Measurements from ENCODE around the gene OPCML.

The OPCML gene

DNA sequence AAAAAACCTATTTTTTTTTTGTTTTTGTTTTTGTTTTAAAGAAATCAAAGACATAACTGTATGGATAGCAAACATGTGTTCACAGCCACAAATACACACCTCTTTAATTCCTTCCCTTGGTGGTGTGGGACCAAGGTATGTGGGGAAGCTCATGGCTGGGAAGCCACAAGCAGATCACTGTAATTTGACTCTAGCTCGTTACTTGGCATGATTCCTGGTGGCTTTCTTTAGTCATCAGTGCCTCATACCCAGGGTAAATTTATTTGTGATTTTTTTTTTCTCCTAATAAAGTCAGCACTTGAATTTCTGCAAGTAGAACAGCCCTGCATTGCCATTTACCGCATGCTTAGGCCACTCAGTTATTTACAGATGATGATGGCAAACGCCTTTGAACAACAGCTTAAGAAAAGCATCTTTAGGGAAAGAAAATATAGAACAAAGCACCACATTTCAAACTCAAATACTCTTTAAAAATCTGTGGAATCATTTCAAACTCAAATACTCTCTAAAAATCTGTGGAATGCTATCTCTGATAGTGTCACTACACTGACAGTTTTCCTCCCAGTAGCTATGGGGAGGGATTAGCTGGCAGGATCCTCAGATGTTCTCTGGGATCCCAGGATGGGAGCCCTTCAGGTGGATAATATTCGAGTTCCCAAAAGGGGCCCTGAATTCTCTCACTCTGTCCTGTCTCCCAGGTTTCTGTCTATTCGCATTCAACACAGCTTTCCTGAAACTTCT, 687.2 kb downstream of the OPCML start:
- no peak for DNase-seq (ENCODE audit: low spot score)

DNA sequence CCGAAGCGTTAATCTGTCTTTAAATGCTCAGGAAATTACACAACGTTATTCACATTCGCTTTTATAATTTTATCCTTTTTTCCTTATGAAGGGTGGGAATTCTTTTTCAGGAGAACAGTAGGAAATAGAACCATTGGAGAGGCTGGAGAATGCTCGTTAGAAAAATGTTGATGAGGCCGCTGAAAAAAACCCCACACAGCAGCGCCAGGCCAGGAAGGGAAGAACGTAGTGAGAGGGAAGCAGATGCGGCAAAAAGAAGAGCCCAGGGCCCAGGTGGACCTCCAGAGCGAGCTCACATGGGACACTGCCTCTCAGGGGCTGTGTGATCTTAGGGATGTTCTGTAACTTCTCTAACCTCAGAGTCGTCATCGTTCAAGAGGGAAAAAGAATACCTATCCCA, 691.6 kb downstream of the OPCML start:
- no peak for DNase-seq (ENCODE audit: low spot score)

DNA sequence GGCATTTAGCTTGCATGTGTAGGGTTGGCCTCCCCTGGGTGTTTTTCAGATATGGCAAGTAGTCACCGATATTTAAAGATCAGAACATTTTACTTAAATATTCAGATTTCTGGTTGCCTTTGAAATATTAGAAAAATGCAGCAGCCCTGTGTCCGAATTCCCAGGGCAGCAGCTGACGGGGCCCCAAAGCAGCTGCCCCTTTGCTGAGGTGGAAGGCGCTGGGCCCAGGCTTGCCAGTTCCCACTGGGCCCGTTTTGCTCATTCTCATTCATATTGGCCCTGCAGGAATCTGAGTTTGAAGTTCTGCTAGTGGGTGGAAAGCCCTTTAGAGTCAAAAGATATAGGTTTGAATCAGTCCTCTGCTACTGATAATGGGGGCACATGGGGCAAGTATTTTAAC, 692.1 kb downstream of the OPCML start:
- no peak for DNase-seq (ENCODE audit: low spot score)

DNA sequence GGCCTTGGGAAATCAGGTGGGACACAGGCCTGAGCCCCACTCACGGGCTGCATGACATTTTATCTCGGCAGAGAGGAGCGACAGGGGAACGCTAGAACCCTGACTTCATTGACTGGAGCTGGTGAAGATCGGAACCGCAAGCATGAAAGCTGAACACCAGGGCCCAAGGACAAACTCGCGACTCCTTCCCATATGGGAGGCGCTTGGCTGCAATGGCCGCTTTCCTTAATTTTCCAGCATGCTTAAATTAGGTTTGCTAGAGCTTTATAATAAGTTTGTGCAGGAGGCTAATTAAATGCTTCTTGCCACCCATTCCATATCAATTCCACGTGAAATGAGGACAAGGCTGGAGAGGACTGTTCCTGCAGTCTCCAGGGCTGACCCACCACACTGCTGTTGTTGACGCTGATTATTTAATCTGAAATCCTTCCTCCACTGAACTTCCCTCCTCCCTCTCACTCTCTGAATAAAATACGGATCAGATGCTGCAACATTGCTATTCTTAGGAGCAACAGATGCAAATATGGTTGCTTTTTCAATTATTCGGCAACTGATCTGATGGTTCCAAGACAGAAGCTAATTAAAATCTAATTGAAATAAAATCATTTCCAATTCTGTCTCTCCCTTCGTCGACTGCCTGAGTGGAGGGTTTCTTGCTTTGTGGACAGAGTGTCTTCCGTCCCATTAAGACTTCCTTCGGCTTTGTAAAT, 692.9 kb downstream of the OPCML start:
- DNase-seq (ENCODE audit: low spot score): no peak

DNA sequence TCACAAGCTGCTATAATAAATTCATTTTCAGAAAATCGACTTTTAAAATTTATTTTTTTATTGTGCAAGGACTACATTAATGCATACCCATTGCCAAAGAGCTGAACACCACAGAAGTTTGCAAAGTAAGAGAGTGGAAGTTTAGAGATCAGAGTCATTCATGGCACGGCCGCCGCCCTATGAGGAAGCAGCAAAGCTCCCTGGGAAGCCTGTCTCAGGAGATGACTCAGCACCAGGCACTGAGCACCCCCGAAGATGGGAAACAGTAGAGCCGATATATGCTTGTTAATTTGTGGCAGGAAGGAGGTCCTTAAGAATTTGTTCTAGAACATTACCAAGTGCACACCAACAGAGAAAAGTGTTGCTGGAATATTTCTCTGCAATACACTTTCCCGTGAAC, 693.7 kb downstream of the OPCML start:
- no peak for DNase-seq (ENCODE audit: low spot score)

DNA sequence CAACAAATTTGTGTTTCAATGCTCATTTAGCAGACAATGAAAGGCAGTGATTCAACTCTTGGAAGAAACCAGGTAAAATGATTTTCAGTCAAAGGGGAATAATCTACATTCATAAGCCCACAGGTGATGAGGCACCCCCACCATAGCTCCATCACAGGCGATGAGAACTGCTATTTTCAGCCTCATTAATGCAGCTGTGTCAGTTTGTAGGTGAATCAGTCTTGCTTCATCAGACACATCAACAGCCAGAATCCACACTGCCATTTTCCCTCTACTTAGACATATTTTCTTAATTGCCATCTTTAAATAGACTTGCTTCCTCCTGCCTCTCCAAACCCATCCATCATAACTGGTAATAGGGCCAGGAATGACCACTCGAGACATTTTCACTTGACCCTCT, 701.0 kb downstream of the OPCML start:
- DNase-seq (ENCODE audit: low spot score): no peak

DNA sequence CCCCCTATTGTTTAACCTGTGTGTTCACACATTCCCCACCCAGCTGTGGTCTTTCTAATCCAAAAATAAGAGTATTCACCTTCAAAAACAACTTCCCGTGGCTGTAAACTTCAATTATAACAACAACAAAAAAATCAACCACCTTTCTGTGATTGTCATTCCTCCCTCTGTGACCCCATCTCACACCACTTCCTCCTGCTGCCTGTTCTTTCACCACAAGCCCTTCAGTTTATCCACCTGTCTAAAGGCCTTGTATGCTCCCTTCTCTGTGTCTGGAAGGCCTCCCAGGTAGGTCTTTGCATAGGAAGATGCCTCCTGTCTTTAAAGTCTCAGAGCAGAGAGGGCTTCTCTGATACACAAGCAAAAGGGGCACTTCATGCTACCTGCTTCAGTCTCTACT, 707.7 kb downstream of the OPCML start:
- no peak for DNase-seq (ENCODE audit: low spot score)

DNA sequence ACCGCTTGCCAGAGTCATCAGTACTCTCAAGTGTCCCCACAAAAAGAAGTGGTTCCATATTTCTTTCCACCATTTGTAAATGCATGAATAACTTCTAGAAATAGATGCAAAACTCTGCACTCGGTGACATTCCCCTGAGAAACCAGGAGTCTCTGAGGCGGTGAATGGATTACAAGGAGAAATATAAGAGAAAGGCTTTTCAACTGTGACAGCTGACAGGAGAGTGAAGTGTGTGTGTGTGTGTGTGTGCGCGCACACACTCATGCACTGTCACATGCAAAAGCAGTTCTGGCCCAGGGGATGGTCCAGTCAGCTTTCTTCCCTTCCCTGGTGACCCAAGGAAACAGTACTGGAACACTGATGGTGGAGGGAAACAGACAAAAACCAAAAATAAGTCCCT, 710.0 kb downstream of the OPCML start:
- DNase-seq (ENCODE audit: low spot score): no peak

DNA sequence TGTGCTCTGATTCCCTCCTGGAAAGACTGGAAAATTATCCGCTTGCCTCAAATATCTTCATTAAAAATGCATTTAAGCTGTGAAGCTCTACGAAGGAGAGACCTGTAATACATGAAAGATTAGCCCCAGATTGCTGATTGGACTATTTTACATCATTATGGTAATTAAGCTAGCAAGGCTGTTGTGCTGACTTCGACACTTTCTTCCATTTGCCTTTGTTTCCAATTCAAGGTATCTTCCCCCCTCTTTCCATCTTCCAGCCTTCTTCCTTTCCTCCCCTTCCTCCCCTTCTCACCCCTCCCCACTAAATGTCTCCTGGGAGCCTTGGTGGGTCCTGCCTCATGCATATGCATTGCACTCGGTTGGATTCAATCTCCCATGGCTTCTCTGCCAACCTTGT, 710.8 kb downstream of the OPCML start:
- DNase-seq (ENCODE audit: low spot score): no peak

DNA sequence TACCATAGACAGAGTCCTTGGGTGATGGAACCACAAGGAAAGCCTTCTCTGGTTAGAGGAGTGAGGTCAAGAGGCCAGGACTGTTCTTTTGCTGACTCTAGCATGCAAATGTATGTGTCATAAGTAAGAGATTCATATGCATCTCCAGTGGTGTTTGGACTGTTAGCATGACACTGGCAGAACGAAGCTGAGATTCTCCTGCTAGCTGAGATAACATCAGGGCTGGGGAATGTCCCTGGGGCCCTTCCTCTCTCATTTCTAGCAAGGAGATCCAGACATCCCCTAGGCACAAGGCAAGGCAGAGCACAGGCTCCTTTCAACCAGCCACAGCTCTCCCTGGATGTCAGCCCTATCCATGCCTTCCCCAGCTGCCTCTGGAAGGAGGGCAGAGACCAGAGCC, 711.3 kb downstream of the OPCML start:
- no peak for DNase-seq (ENCODE audit: low spot score)

DNA sequence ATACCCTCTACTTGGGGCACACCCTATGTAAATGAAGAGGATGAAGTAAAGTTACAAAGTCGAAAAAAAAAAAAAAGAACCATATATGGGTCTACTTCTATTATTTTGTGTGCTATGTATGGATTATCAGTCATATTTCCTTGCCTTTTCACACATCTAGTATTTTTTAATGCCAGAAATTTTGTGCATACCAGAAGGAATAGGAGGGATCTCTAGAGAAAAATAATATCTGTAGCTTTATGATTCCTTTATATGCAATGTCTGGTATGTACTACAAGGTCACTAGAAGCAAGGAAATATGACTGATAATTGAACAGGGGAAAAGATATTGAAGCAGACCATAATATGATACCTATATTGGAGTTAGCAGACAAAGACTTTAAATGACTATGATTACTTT, 713.4 kb downstream of the OPCML start:
- no peak for DNase-seq (ENCODE audit: low spot score)

DNA sequence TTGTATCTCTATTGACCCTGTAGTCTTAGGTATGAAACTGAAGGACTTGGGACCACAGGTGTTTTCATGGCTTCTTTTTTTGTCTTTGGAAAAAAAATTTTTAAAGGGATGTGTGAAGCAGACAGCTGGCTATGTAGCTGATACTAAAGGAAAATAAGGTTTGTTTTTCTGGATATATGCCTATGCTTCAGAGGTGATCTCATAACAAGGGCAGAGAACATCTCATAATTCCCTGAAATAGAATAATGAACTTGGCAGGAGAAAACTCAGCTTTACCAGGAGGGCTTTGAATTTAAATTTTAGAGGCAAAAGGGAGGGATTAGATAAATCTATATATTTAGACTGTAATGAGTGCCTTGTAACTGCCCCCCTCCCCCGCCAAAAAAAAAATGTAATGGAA, 714.9 kb downstream of the OPCML start:
- DNase-seq (ENCODE audit: low spot score): no peak

DNA sequence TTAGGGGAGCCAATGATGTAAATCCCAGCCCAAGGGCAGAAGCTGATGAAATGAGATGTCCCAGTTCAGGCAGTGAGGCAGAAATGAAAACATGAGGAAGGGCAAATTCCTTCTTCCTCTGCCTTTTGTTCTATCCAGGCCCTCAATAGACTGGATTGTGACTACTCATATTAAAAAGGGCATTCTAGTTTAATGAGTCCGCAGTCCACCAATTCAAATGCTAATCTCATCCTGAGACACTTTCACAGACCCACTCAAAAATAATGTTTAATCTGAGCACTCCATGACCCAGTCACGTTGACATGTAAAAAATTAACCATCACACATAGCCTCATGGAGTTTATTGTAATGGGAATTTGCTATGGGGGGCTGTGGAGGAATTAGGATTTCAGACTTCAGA, 717.9 kb downstream of the OPCML start:
- no peak for DNase-seq (ENCODE audit: low spot score)

DNA sequence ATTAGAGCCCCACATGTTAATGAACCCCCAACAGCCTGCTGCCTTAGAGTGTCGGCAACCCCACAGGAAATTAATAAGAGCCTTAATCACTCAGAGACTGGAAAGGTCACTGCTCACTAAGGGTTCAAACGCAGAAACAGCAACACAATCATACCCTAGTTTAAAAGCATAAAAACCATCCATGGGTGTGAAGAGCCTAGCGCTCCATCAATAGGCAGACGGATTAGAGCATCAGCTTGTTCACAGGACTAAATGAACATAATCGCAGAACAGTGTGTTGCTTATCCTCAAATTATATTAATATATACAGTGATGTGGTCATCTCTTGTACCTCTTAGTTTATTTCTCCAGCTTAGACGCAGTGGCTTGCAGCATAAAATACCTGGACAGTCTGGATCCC, 720.7 kb downstream of the OPCML start:
- no peak for DNase-seq (ENCODE audit: low spot score)

DNA sequence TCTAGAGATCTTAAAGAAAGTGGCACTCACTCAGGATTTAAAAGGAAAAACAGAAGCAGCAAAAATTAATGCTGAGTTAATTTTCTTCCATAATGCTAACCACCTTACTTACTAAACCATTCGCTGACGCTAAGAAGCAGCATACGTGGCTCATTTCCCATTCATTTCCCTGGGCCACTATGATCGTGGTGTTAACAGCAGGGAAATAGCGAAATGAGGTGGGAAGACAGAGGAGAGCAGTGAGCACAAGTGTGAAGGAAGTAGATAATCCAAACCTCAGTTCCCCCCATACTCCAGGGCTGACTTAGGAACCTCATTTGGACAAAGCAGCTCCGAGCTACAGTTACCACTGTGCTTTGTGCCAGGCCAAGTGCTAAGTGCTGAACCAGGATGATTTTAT, 723.2 kb downstream of the OPCML start:
- DNase-seq (ENCODE audit: low spot score): no peak

DNA sequence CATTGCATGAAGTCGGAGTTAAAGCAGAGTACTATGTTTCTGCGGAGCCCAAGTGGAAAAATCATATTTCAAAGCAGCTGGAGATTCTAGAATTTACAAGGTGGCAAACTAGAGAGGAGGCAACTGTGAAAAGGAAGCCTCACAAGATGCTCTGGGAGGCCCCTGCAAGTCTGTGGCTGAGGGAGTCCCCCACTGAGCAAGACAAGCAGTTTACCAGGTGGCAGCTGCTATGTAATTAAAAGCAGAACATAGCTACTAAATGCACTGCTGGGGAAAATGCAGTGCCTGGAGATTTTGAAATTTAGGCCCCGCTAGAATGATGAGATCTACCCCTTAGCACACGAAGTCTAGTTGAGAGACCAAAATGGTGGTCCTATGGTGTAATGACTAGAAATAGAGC, 728.0 kb downstream of the OPCML start:
- DNase-seq (ENCODE audit: low spot score): no peak

DNA sequence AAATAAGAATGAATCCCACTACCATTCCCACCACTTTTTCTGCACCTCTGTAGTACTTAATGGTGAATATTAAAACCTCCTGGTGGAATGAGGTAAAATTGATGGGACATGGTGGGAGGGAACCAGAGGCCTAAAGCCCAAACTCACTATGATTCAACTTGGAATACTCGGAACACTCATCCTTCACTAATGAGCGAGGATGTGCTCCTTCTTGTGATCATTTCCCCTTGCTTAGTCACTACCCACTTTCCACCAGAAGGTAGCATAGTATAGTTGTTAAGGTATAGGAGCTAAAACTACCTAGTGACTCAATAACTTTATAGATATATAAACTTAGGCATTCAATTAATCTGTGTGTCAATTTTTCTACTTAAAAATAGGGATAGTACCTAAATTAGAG, 728.9 kb downstream of the OPCML start:
- no peak for DNase-seq (ENCODE audit: low spot score)

DNA sequence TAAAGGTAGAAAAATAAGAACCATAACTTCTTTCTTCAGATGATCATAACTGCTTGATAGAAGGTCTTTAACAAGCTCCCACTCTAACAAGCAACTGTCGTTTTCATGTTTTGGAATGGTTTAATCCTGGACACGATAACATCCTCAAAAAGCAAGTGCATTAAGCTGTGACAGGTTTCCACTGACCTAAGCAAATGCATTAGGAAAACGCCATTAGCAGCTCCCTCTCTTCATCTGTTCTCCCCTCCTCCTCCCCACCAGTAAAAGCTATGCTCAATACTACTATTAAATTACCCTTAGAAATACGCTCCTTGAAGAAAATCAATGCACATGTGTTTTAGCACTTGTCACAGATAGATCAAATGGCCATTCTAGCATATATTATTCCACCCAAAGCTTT, 729.4 kb downstream of the OPCML start:
- DNase-seq (ENCODE audit: low spot score): no peak

DNA sequence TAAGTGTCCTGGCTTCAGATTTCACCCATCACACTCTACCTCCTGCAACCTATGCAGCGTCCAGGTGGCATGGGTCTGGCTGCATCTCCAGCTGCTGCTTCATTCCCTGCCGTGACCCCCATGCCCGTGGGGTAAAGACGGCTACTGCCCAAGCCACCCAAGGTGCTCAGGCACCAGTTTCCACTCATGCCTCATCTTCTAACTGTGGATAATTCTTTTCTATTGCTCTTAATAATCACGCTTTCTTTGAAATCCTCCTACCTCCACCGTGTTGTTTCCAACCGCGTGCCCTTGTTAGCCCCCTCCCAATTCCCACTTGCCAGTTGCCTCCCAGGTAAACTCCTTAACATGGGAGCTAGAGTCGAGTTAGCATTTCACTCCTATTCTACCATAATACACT, 738.5 kb downstream of the OPCML start:
- no peak for DNase-seq (ENCODE audit: low spot score)

DNA sequence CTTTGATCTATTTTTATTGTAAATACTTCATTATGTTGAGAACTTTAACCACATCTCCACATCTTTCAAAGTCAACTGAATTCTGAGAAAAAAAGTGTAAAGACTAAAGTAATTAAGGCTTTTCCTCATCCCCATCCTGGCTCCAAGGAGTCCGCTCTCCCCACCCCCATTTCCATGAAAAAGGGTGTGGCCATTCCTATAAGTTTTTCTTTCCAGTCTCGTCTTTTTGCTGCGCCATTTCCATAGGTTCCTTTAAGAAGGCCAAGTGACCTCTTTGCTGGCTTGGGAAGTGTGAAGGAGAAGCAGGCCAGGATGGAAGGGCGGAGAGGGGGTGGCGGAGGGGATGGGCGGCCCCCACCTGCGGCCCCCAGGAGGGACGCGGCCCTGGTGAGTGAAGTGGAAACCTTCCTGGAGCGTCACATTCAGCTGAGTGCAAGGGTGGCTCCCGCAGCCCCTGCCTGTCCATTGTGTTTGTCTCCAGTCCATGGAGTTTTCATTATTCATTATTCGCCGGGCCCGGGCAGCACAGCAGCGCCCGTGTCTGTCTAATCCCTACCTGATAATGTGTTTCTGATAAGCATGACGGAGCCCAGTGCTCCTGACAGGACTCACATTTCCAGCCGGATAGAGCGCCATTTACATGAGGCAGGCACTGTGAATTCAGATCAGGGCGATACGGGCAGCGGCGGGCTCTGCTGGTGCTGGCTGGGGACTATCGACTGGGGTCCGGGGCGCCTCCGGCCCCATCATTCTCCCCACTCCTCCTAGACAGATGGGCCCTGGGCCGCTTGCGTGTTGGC, 739.8 kb downstream of the OPCML start:
- DNase-seq (ENCODE audit: low spot score): no peak

DNA sequence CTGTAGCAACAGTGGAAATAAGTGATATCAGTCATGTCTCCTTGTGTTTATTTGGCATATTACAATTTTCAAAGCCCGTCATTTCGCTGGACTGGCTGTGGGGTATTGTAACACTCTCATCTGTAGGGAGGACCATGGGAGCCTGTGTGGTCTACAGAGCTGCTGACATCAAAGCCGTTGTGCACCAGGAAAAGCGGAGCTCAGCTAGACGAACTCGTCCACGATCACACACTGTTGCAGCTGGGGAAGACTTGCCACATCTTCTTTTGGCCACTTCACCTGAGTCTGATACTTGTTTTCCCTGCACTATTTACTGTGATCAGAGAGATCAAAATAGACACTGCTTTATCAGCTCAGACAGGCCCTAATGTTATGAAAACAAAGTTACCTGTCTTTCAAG, 741.3 kb downstream of the OPCML start:
- no peak for DNase-seq (ENCODE audit: low spot score)

DNA sequence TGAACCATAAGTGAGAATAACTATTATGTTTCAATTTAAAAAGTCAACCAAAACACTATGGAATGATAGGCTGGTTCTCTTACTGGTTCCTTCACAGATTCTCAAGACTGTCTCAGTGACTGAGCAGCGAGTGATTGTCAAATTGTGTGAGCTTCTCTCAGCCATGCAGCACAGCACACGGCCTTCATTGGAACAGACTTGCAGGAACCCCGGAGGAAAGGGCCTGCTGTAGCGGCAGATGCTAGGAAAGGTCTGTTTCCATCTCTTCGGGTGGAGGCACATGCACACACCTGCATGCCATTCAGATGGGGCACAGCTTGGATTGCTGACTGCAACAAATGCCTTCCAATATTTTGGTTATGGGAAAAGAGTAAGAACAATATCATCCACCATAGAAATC, 741.8 kb downstream of the OPCML start:
- no peak for DNase-seq (ENCODE audit: low spot score)

DNA sequence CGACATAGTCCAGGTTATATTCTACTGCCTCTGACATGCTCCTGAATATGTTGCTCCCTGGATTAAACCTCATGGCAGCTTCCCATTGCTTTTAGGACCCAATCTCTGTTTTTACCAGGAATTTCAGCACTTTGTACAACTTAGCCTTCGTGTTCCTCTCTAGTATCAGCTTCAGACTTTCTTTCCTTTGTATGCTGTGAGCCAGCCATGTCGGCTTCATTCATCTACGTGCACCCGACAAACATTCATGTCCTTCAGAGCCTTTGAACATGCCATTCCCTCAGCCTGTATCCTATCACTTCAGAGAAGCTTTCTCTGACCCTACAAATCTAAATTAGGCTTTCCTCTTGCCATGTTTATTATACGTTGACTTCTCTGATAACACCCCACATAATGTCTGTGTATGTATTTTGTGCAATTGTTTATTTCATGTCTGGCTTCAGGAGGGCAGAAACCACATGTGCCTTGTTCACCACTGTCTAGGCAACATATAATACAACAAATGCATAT, 743.4 kb downstream of the OPCML start:
- DNase-seq (ENCODE audit: low spot score): no peak

All from hematopoietic multipotent progenitor cell treated with erythropoietin and hydrocortisone succinate and interleukin-3 and kit ligand, for 17 days (in vitro differentiated cells).